ENCODE measurements around the gene NOXO1. TPM values are rescaled to one million over a fixed set of nuclear protein-coding genes. Genes with fewer than 3 reads are reported as not detected.

Gene NOXO1, protein sequence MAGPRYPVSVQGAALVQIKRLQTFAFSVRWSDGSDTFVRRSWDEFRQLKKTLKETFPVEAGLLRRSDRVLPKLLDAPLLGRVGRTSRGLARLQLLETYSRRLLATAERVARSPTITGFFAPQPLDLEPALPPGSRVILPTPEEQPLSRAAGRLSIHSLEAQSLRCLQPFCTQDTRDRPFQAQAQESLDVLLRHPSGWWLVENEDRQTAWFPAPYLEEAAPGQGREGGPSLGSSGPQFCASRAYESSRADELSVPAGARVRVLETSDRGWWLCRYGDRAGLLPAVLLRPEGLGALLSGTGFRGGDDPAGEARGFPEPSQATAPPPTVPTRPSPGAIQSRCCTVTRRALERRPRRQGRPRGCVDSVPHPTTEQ
- under 1 TPM in 1 of 2 experiments, not detected in 1; 0.35 TPM for total RNA-seq

DNA sequence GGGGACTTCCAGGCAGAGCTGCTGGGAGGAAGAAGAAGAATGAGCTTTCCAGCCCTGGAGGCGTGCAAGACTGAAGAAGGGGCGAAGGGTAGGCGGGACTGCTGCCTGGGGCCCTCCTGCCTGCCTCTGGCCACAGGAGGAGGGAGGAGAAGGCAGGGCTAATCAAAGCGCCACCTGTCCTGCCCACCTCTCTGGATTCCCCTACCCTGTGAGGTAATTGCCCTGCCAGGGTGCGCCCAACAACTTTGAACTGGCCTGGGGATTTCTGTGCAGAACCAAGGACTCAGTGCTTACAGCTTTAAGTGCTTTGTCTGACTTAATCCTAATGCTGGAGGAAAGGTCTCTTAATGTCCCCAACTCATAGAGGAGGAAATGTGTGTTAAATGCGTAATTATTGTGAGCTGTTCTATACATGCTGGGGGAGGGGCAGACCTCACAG lies at the start of gene NOXO1:
Gene NOXO1 (minus strand): TSS at position 72 of the 439 bp plus-strand sequence. CDS start 290 bp downstream, outside the sequence.
- H3K4me3 Mint-ChIP-seq = peak within 1 kb of the TSS; percentile 37
- H3K36me3 Mint-ChIP-seq = peaks cover 12% of the 10 kb centered on the region
- peaks cover 17% of the 10 kb centered on the region for H3K4me1 Mint-ChIP-seq
- H3K27ac Mint-ChIP-seq = peak within 1 kb of the TSS; percentile 20
- H3K9me3 Mint-ChIP-seq = no peaks in the 10 kb centered on the region
- DNase-seq = no peak
- peaks cover 31% of the 10 kb centered on the region for H3K27me3 Mint-ChIP-seq

DNA sequence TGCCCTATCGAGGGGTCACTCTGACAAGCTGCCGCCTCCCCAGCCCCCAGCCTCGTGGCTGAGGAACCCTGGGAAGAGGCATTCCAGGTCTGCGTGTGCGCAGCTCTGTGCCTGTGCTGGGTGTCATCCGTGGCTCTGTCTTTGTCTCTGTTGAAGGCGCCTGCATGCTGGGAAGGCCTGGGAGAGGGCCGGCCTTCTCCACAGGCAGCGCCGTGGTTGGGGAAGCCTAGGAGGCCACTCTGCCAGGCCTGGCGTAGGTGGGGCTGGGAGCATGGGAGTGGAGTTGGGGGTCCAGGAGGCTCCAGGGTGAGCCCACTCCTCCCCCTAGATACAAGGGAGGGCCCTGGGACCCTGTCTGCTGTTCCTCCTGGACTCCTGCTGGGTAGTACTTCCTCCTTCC lies 48.8 kb upstream of the NOXO1 start:
- peaks cover 4% of the 10 kb centered on the region for H3K4me1 Mint-ChIP-seq
- no peak overlapping the region for H3K27ac Mint-ChIP-seq
- H3K9me3 Mint-ChIP-seq = no peaks in the 10 kb centered on the region
- no peak for DNase-seq
- H3K36me3 Mint-ChIP-seq = no peaks in the 10 kb centered on the region
- peaks cover 7% of the 10 kb centered on the region for H3K27me3 Mint-ChIP-seq
- no peak overlapping the region for H3K4me3 Mint-ChIP-seq

DNA sequence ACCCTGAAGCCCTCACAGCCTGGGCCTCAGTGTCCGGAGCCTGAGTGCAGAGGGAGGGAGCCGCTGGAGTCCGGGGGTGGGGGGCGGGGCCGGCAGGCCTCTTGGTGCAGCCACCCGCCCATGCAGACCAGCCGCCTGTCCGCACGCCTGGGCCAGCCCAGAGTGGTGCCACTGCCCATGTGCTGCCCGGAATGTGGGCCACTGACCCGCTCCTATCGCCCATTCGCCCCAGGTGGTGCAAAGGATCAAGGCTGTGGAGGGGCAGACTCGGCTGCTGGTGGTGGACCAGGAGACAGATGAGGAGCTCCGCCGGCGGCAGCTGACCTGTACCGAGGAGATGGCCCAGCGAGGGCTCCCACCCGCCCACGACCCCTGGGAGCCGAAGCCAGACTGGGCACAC lies 48.1 kb upstream of the NOXO1 start:
- no peaks in the 10 kb centered on the region for H3K9me3 Mint-ChIP-seq
- no peaks in the 10 kb centered on the region for H3K36me3 Mint-ChIP-seq
- no peak for DNase-seq
- H3K4me3 Mint-ChIP-seq = no peak overlapping the region
- H3K27me3 Mint-ChIP-seq = peaks cover 7% of the 10 kb centered on the region
- H3K4me1 Mint-ChIP-seq = peaks cover 4% of the 10 kb centered on the region
- no peak overlapping the region for H3K27ac Mint-ChIP-seq

DNA sequence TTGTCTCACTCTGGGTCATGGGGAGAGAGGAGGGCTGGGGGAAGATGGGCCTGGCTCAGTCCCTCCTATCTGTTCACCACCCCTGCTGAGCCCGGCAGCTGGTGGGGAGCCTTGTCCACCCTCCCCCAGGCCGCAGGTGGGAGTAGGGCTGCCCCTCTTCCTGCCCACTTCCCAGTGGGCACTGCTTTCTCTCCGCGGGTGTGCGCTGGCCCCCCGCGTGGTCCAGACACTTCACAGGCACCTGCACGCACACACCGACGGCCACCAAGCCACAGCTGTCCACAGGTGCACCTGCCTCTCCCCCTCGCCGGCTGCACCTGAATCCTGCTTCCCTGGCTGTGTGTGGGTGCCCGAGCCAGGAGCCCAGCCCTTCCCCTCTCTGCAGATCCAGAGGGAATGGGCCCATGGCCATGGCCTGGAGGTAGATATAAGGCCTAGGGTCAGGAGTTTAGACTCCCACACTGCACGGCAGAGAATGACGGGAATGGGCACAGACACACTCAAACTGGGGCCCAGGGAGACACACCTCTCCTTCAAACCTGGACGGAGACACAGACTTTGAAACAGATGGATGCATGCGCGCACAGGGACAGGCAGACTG lies 47.5 kb upstream of the NOXO1 start:
- H3K27ac Mint-ChIP-seq = no peak overlapping the region
- H3K9me3 Mint-ChIP-seq = no peaks in the 10 kb centered on the region
- H3K36me3 Mint-ChIP-seq = no peaks in the 10 kb centered on the region
- peaks cover 6% of the 10 kb centered on the region for H3K4me1 Mint-ChIP-seq
- H3K4me3 Mint-ChIP-seq = no peak overlapping the region
- peaks cover 7% of the 10 kb centered on the region for H3K27me3 Mint-ChIP-seq
- no peak for DNase-seq

DNA sequence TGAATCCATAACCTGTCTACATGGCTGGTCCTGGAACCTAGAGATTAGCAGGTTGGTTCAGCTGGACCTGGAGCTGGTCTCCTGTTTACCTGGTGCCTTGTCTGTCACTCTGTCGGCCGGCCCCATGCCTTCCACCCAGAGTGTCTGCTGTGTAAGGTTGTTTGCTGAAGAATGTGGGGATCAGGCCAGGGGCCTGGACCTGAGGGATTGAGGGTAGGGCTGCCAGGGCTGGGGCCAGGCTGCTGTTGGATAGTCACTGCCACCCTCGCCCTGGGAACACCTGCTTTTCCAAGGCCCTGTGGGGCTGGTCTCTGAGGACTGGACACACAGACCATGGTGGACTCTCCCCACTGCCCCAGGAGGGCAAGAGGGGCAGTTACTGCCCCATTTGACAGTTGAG lies 46.9 kb upstream of the NOXO1 start:
- H3K4me1 Mint-ChIP-seq = peaks cover 6% of the 10 kb centered on the region
- H3K4me3 Mint-ChIP-seq = no peak overlapping the region
- no peak for DNase-seq
- H3K27ac Mint-ChIP-seq = no peak overlapping the region
- H3K9me3 Mint-ChIP-seq = no peaks in the 10 kb centered on the region
- peaks cover 7% of the 10 kb centered on the region for H3K27me3 Mint-ChIP-seq
- no peaks in the 10 kb centered on the region for H3K36me3 Mint-ChIP-seq

DNA sequence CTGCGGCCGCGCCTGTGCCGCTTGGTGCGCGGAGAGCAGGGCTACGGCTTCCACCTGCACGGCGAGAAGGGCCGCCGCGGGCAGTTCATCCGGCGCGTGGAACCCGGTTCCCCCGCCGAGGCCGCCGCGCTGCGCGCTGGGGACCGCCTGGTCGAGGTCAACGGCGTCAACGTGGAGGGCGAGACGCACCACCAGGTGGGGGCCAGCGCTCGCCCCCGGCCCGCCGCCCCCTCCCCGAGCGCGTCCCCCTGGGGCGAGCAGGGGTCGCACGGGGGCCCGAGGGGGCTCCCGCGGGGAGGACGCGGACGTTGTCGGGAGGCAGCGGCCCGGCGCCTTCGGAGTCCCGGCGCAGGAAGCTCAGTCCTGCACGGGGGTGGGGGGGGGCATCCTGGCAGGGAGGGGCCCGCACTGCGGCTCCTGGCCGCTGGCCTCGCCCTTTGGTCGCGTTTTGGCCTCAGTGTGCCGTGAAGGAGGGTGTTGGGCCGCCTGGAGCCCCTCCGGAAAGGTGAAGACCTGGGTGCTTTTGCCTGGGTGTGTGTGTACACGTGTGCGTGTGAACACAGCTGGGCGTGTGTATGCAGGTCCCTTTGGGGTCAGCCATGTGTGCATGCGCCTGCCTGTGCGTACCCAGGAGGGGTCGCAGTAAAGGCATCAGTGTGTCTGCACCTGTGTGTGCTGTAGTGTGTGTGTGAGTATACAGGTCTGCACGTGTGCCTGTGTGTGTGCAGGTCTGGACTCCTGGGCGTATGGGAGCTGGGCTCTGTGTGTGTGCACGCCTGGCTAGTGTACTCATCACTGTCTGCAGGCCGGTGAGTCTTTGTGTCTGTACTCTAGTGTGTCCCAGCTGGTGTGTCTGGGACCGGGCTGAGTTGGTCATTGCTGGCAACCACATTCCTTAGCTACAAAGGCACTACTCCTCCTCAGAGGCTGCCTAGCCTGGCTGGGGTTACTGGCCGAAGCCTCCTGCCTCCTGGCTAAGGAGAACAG lies 46.0 kb upstream of the NOXO1 start:
- H3K27ac Mint-ChIP-seq = no peak overlapping the region
- no peaks in the 10 kb centered on the region for H3K9me3 Mint-ChIP-seq
- H3K4me3 Mint-ChIP-seq = peak overlapping the region; percentile 54
- peaks cover 11% of the 10 kb centered on the region for H3K4me1 Mint-ChIP-seq
- DNase-seq = no peak
- peaks cover 15% of the 10 kb centered on the region for H3K27me3 Mint-ChIP-seq
- H3K36me3 Mint-ChIP-seq = peaks cover 2% of the 10 kb centered on the region

DNA sequence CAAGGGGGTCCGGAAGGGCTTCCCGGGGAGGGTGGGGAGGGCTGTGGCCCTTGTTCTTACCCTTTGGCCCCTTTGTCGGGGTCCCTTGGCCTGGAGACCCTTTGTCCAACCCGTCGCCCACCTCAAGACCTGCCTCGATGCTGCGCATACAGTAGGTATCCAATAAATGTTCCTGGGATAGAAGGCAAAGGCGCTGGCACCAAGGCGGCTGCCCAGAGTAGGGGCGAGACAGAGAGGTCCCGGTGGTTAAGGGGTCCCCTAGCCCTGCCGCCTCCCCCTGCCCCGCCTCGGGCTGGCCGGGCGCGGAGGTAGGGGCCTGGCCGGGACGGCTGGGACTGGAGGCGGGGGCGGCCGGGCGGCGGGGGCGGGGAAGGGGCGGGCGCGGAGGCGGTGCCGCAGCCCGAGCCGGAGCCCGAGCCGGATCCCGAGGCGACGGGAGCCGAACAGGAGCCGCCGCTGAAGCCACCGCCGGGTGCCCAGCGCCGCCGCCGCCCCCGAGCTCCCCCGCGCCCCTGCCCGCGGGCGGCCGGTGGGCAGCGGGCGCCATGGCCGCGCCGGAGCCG lies 45.3 kb upstream of the NOXO1 start, which contains the start of gene NHERF2:
Gene NHERF2 (plus strand): TSS at position 442 of the 563 bp plus-strand sequence. CDS start 104 bp downstream, at position 546.
- Mint-ChIP-seq H3K9me3 (no peaks in the 10 kb centered on the region), H3K27ac (no peak within 1 kb of the TSS), H3K4me1 (peaks cover 12% of the 10 kb centered on the region), H3K27me3 (peaks cover 23% of the 10 kb centered on the region), H3K4me3 (peak within 1 kb of the TSS; percentile 54), H3K36me3 (peaks cover 2% of the 10 kb centered on the region)
- DNase-seq = no peak

DNA sequence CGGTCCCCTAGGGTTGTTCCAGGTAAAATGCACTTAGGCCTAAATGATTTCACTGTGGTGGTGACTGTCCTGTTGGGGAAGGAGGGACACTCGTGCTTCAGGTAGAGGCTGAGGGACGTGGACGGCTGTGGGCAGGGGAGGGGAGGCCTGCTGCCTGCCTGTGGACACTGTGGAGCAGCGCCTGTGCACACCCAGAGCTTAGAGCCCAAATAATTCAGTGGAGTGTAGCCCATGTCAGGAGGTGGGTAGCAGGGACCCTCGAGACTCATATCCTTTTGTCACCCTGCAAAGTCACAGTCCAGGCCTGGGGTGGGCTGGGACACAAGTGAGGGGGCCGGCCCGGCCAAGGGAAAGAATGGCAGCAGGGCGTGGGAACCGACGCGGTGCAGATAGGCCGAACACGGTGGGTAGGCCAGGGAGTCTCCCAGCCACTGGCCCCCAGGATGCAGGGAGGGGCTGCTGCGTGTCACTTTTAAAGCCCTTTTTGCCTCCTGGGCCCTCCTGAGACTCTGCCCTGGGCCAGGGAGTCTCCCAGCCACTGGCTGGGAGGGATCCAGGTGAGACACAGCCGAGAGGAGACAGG lies 44.7 kb upstream of the NOXO1 start:
- no peaks in the 10 kb centered on the region for H3K9me3 Mint-ChIP-seq

DNA sequence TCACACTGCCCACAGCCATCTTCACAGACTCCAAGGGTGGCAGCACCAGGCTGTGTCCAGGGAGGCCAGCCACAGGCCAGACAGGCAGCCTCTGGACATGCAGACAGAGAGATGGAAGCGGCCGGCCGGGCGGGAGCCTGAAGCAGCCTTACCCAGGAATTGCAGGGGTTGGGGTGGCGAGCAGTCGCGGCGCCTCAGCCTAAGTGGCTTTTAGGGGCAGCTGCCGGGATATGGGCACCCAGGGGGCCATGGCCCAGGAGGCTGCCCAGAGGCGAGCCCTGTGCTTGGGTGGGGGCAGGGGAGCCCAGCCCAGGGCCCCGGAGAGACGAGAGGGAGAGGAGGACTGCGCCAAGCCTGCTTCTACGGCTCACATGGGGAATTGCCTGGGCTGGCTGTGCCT lies 44.0 kb upstream of the NOXO1 start:
- H3K36me3 Mint-ChIP-seq = peaks cover 4% of the 10 kb centered on the region
- H3K9me3 Mint-ChIP-seq = no peaks in the 10 kb centered on the region
- H3K4me1 Mint-ChIP-seq = peaks cover 18% of the 10 kb centered on the region
- no peak overlapping the region for H3K4me3 Mint-ChIP-seq
- DNase-seq = no peak
- no peak overlapping the region for H3K27ac Mint-ChIP-seq
- peaks cover 35% of the 10 kb centered on the region for H3K27me3 Mint-ChIP-seq

More for the DNA sequence above, 44.7 kb upstream of the NOXO1 start:
- DNase-seq = no peak
- Mint-ChIP-seq H3K27me3 (peaks cover 28% of the 10 kb centered on the region), H3K4me1 (peaks cover 13% of the 10 kb centered on the region), H3K4me3 (peak overlapping the region; percentile 47), H3K27ac (no peak overlapping the region), H3K36me3 (peaks cover 2% of the 10 kb centered on the region)

DNA sequence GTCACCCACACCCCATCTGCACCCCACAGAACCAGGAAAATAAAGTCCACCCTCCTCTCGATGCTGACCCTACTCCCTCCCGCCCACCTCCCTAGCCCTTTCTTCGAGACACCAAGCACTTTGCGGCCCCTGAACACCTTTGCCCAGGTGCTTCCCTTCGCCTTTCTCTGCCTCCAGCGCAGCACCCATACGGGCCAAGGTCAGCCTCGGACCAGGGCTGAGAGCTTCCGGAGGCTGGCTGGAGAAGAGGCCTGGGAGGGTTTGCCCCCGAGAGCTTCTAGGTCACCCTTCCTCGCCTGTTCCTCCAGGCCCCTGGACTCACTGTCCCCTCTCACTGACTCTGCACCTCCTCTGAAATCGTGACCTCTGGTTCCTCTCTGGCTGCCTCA lies 42.8 kb upstream of the NOXO1 start:
- Mint-ChIP-seq H3K4me3 (no peak overlapping the region), H3K9me3 (no peaks in the 10 kb centered on the region), H3K4me1 (peaks cover 18% of the 10 kb centered on the region), H3K27me3 (peaks cover 39% of the 10 kb centered on the region), H3K36me3 (peaks cover 4% of the 10 kb centered on the region), H3K27ac (no peak overlapping the region)
- DNase-seq = no peak

DNA sequence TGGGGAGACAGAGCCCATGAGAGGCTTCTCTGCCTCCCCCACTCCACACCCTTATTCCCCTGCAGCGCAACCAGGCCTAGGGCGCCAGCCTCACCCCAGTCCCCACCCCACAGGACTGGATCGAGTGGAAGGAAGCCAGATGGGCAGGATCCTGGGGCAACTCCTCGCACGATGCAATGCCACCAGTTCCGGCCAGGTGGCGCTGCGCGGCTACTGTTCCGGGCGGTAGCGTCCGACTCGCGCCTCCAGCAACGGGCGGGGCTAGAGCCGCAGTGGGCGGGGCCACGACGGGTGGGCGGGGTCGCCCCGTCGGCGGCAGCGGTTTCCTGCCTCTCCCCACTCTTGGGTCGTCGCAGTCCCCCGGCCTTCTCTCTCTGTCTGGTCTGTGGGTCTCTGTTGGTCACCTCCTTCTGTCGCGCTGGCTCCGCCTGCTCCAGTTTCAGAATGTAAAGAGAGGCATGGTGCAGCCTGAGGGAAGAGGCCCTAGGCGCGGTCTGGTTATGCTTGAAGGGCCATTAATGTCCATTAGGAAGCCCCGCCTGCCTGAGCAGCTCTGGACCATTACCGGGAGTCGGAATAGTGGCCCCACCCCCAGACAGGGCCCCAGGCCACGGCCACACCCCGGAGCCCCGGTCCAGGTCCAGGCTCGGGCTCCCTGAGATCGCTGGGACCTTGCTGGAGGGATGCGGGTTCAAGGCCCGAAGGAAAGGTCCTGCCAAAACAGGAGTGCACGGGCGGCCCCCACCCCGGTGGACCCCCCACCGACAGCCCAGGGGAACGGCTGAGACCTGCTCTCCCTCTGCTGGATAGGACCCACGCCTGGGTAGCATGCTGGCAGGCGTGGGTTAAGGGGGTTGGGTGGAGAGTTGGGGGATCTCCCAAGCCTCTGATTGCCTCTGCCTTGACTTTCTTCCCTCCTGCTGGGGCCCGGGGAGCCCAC lies 42.1 kb upstream of the NOXO1 start:
- Mint-ChIP-seq H3K9me3 (no peaks in the 10 kb centered on the region), H3K27ac (peak overlapping the region; percentile 68), H3K27me3 (peaks cover 44% of the 10 kb centered on the region), H3K36me3 (peaks cover 4% of the 10 kb centered on the region), H3K4me1 (peaks cover 18% of the 10 kb centered on the region), H3K4me3 (peak overlapping the region; percentile 70)
- DNase-seq = peak; percentile 93

DNA sequence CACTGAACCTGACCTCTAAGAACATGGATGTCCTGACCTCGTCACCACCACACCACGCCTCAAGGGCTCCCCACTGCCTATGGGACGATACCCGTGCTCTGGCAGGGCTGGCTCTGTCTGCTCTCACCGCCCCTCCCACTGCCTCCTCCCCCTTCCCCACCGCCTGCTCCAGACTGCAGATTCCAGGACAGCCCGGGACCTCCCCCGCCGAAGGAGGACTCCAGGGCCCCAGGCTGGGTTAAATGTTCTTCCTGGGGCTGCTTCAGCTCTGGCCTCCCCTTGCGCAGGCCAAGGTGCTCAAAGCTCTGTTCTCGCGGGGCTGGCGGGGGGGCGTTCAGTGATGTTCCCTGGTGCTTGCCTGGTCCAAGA lies 41.4 kb upstream of the NOXO1 start:
- no peak for DNase-seq
- no peak overlapping the region for H3K27ac Mint-ChIP-seq
- peaks cover 18% of the 10 kb centered on the region for H3K4me1 Mint-ChIP-seq
- H3K36me3 Mint-ChIP-seq = peaks cover 4% of the 10 kb centered on the region
- peak overlapping the region; percentile 70 for H3K4me3 Mint-ChIP-seq
- no peaks in the 10 kb centered on the region for H3K9me3 Mint-ChIP-seq
- H3K27me3 Mint-ChIP-seq = peaks cover 48% of the 10 kb centered on the region

Measured in activated naive CD8-positive, alpha-beta T cell treated with anti-CD3 and anti-CD28 coated beads for 36 hours (primary cell).